Bone marrow (tissue), 2 donors: Measurements from ENCODE around the gene TMC5.

Experiments
- DNase-seq, 2 donors: peaks; one replicate each; lab custom pipeline; 2025; lab: John Stamatoyannopoulos, UW

TMC5 gene

GRCh38 chr16:19460397-19460796, 42.7 kb downstream of the TMC5 start:
- DNase-seq, result no peak

GRCh38 chr16:19463468-19464315, 46.0 kb downstream of the TMC5 start:
- DNase-seq, result no peak

- no peak for DNase-seq
These were observed 50.6 kb downstream of the TMC5 start for GRCh38 chr16:19468300-19468699.

- DNase-seq, result no peak
These were observed 54.8 kb downstream of the TMC5 start for GRCh38 chr16:19472482-19472881.

GRCh38 chr16:19474617-19475016, 56.9 kb downstream of the TMC5 start:
- no peak for DNase-seq

GRCh38 chr16:19478505-19478904, 60.8 kb downstream of the TMC5 start:
- no peak for DNase-seq

GRCh38 chr16:19479302-19479721, 61.6 kb downstream of the TMC5 start:
- no peak for DNase-seq

- no peak for DNase-seq
These were observed 63.6 kb downstream of the TMC5 start for GRCh38 chr16:19481296-19481695.

- no peak for DNase-seq
These were observed 64.1 kb downstream of the TMC5 start for GRCh38 chr16:19481769-19482168.

GRCh38 chr16:19482291-19482690, 64.6 kb downstream of the TMC5 start:
- DNase-seq, result no peak

GRCh38 chr16:19484096-19484495, 66.4 kb downstream of the TMC5 start:
- no peak for DNase-seq

GRCh38 chr16:19485611-19486010, 67.9 kb downstream of the TMC5 start:
- DNase-seq, result no peak

GRCh38 chr16:19486051-19486450, 68.4 kb downstream of the TMC5 start:
- DNase-seq, result no peak

- no peak for DNase-seq
These were observed 69.2 kb downstream of the TMC5 start for GRCh38 chr16:19486750-19487325.

GRCh38 chr16:19488213-19488640, 70.5 kb downstream of the TMC5 start:
- no peak for DNase-seq

- no peak for DNase-seq
These were observed 72.9 kb downstream of the TMC5 start for GRCh38 chr16:19490619-19491018.

- no peak for DNase-seq
These were observed 79.5 kb downstream of the TMC5 start for GRCh38 chr16:19497176-19497575.

- DNase-seq, result no peak
These were observed 81.3 kb downstream of the TMC5 start for GRCh38 chr16:19499006-19499405.

GRCh38 chr16:19499481-19499880, 81.8 kb downstream of the TMC5 start:
- no peak for DNase-seq

GRCh38 chr16:19502395-19503131, 84.9 kb downstream of the TMC5 start:
- peak; percentile 9 to 32 for DNase-seq

- DNase-seq, result no peak
These were observed 85.9 kb downstream of the TMC5 start for GRCh38 chr16:19503461-19504075.

GRCh38 chr16:19505600-19506303, 88.1 kb downstream of the TMC5 start:
- no peak for DNase-seq
